ENCODE data around the gene CDKN2D. TPM values are rescaled to one million over a fixed set of nuclear protein-coding genes. Genes with fewer than 3 reads are reported as not detected.

The CDKN2D gene
- total and polyA plus RNA-seq, 10 of the 15 experiments (the other 5 are each of a cell fraction or from before 2014, with no cell fraction given): 0.53 to 17.2 (median 6.7) TPM

GRCh38 chr19:10566658-10567410 is 1.9 kb downstream of the CDKN2D start (continued):
- TF ChIP-seq MLLT1 (IDR thresholded peaks at IDR 0.05) (peak; percentile 73), CUX1 (IDR thresholded peaks at IDR 0.05; ENCODE audit: insufficient replicate concordance, low read depth, low read length) (no peak), E2F8 (IDR thresholded peaks at IDR 0.05; ENCODE audit: low read depth, partially characterized antibody) (no peak)

All from GM12878 (cell line).